ENCODE data around the gene CGB1.
A peak's percentile ranks its signal among the peaks of the same experiment; 100 is the strongest.
"Not testable (repeated sequence)": the region's sequence is repeated elsewhere in the genome, so short reads cannot be mapped to it uniquely, and the experiment has no call there.

CGB1 gene

GRCh38 chr19:49057636-49058234 is 21.0 kb upstream of the CGB1 start, which contains the start of gene CGB7:
Gene CGB7 (minus strand): TSS chr19:49057749. CDS start chr19:49055375, 2,374 bp downstream.
- DNase-seq = peak; percentile 11

DNA sequence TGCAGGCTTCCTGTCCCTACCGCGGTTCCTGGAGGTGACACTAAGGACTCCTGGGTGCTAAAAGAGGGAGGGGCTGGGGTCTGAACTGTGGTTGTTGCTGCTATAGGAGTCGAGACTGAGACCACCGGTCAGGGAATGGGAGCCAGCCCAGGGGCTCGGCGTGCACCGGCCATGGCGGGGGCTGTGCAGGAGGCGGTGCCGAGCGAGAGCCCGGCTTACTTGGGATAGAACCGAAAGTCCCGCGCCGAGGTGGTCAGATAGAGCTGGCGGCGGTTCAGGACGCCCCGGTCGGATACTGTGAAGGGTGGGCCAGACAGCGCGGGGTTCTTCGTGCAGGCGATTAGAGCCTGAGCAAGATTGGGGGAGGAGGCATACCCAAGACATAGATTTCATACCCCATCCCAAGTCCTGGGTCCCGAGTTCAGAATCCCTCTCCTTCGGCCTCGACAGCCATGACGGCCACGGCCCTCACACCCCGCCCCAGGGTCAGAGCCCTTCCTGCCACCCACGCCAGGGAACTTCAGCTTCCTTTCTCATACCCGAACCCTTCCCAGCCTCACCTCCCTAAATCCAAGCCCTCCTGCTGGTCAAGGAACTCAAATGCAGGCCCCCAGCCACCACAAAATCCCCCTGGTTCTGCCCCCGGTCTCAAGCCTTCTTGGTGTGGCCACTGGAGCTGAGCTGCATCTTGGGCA is 20.4 kb upstream of the CGB1 start:
- not testable (repeated sequence) for DNase-seq

DNA sequence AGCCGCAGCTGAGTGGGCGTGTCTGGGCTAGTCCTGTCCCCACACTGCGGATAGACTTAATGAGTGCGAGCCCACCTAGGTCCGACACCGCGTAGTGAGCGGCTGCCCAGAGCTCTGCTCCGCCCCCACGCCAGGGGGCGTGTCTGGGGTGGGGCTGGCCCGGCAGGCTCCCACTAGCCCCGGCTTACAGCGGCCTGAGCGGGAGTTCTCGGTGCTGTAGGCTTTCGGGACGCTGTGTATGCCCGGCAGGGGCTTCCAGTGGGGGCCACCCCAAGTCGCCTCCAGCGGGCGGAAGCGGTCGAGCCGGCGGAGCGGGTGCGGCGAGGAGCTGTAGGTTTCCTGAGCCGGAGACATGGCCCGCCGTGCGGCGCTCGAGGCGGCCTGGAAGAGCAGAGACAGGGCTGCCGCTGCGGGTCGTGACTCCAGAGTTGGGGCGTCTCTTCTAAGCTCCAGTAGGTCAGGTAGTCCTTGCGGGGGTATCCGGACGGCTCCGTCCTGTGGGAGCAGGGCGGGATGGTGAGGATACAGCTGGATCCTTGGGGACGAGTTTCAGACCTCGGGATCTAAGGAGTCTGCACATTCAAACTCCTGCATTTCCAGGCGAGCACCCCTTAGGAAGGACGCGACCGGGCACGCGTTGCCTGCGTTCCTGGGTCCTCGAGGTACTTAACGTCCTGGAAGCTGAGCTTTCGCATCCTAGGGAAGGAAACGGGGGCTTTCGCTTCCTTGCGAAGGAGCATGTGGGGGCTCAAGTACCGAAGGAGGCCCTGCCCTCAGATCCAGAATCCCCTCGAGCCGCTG is 19.6 kb upstream of the CGB1 start:
- peak; percentile 56 for DNase-seq

GRCh38 chr19:49050376-49051033 is 13.8 kb upstream of the CGB1 start:
- DNase-seq = not testable (repeated sequence)

DNA sequence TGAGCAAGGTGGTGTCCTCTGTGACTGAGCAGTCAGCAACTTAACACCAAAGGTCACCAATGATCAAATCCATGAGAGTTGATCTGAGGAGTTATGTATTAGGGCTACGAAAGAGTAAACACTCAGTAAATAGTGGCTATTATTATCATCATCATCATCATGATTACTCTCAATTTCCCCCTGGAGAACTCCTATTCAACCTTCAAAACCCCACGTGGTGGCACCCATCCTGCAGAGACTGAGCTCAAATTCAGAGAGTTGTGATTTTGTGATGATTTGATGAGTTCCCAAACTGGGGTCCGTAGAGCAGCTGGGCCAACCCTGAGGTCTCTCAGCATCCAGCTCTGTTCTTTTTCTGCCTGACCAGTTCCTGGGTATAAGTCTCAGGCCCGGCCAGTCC is 13.1 kb upstream of the CGB1 start:
- not testable (repeated sequence) for DNase-seq

DNA sequence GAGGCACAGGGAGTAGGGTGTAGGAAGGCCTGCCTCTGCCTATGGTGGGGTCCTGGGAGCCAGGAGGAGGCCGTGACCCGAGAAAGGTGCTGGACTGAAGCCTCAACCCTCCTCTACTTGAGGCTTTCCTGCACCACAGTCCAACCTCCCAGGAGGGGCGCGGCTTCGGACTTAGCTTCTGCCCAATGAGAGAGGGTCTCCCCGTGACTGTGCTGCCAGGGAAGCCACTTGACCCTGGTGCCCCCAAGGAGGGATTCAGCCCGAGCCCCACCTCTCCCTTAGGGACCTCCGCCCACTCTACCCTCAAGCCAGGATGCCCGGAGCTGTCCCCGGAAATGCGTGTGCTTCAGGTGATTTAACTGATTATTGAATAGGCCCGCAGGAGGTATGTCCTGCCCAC is 12.3 kb upstream of the CGB1 start, which contains the start of gene CGB8:
TSS of gene CGB8 (minus strand) at position 101 of the 400 bp plus-strand sequence. CDS start 372 bp downstream, outside the sequence.
- DNase-seq = not testable (repeated sequence)

- not testable (repeated sequence) for DNase-seq
Observed at GRCh38 chr19:49043548-49043947, 6.9 kb upstream of the CGB1 start, which contains the start of gene CGB5. Gene CGB5 (plus strand): TSS chr19:49043848. CDS start chr19:49044210, 362 bp downstream.

DNA sequence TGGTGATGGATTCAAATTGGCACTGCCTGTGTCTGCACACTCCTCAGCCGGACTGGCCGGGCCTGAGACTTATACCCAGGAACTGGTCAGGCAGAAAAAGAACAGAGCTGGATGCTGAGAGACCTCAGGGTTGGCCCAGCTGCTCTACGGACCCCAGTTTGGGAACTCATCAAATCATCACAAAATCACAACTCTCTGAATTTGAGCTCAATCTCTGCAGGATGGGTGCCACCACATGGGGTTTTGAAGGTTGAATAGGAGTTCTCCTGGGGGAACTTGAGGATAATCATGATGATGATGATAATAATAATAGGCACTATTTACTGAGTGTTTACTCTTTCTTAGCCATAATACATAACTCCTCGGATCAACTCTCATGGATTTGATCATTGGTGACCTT is 6.0 kb upstream of the CGB1 start:
- not testable (repeated sequence) for DNase-seq

- DNase-seq = no peak
Observed at GRCh38 chr19:49042177-49042576, 5.5 kb upstream of the CGB1 start.

DNA sequence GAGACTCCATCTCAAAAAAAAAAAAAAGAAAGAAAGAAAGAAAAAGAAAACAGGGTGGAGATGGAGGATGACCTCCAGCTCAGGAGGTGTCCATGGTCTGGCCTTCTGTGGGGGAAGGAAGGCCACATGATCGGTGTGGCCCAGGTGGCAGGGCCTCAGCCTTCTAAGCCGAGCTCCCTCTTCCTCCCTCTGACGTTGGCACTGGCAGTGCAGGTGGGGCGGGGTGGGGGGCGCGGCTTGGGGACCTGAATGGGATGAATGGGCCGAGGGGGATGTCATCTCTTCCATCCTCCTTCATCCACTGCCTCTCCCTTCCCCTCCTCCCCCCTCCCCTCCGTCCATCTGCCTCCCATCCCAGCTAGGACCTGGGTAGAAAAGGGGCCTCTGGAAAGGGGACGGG is 3.0 kb upstream of the CGB1 start:
- DNase-seq = not testable (repeated sequence)

DNA sequence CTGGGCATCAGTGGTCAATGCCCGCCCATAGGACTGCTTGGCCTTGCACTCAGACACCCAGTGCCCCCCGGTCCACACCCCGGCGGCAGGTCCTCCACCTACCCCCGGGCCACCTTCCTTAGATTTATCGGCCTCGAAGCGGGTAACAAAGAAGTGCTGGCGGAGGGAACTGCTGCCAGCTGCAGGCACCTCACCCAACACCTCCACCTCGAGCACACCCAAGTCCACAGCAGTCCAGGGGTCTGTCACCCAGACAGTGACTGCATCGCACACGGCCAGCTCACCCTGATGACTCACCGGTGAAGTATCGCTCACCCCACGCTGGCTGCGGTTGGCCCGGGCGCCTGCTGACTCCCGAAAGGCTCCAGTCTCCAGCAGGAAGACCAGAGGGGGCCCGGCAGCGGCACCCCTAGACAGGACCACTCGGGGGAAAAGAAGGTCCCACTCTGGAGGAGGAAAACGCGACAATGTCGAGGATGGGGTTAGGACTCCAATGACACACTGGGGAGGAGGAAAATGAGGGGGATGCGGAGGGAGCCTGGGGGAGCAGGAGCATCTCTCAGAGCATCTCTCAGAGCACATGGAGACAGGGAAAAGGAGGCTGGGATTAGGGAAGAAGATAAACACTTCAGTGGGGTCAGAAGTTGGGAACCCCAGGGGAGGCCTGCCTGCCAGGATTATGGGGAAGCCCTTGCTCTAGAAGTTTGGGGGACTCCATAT is 2.0 kb upstream of the CGB1 start:
- not testable (repeated sequence) for DNase-seq

DNA sequence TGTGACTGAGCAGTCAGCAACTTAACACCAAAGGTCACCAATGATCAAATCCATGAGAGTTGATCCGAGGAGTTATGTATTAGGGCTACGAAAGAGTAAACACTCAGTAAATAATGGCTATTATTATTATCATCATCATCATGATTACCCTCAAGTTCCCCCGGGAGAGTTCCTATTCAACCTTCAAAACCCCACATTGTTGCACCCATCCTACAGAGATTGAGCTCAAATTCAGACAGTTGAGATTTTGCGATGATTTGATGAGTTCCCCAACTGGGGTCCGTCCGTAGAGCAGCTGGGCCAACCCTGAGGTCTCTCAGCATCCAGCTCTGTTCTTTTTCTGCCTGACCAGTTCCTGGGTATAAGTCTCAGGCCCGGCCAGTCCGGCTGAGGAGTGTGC is 1.4 kb upstream of the CGB1 start:
- not testable (repeated sequence) for DNase-seq

DNA sequence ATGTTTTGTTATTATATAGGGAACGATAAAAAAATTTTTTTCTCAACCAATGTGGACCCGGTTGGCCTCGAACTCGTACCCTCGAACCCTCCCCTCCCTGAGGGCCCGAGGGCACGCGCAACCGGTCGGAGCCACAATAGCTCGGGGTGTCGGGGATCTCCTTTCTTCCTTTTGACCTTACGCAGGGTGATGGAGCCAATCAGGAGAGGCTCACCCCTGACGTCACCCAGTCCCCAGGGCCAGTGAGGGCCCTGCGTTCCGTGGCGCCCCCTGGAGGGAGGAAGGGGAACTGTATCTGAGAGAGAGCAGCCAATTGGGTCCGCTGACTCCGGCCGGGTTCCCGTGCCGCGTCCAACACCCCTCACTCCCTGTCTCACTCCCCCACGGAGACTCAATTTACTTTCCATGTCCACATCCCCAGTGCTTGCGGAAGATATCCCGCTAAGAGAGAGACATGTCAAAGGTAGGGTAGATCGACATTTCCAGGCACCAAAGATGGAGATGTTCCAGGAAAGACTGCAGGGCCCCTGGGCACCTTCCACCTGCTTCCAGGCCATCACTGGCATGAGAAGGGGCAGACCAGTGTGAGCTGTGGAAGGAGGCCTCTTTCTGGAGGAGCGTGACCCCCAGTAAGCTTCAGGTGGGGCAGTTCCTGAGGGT is 4.9 kb downstream of the CGB1 start, which contains the start of gene CGB2:
TSS of gene CGB2 (plus strand) at position 249 of the 660 bp plus-strand sequence. CDS start at position 455, 206 bp downstream.
- DNase-seq = not testable (repeated sequence)

- DNase-seq = not testable (repeated sequence)
Observed at GRCh38 chr19:49030323-49030722, 6.4 kb downstream of the CGB1 start.

GRCh38 chr19:49029749-49030148 is 6.9 kb downstream of the CGB1 start:
- DNase-seq = not testable (repeated sequence)

GRCh38 chr19:49028686-49029085 is 8.0 kb downstream of the CGB1 start:
- DNase-seq = not testable (repeated sequence)

- not testable (repeated sequence) for DNase-seq
Observed at GRCh38 chr19:49025599-49025998, 11.1 kb downstream of the CGB1 start.

GRCh38 chr19:49025088-49025487 is 11.6 kb downstream of the CGB1 start:
- not testable (repeated sequence) for DNase-seq

DNA sequence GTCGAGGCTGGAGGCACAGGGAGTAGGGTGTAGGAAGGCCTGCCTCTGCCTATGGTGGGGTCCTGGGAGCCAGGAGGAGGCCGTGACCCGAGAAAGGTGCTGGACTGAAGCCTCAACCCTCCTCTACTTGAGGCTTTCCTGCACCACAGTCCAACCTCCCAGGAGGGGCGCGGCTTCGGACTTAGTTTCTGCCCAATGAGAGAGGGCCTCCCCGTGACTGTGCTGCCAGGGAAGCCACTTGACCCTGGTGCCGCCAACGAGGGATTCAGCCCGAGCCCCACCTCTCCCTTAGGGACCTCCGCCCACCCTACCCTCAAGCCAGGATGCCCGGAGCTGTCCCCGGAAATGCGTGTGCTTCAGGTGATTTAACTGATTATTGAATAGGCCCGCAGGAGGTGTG is 12.5 kb downstream of the CGB1 start, which contains the start of gene CGB3:
TSS of gene CGB3 (minus strand) at position 101 of the 400 bp plus-strand sequence. CDS start 362 bp downstream, outside the sequence.
- not testable (repeated sequence) for DNase-seq

DNA sequence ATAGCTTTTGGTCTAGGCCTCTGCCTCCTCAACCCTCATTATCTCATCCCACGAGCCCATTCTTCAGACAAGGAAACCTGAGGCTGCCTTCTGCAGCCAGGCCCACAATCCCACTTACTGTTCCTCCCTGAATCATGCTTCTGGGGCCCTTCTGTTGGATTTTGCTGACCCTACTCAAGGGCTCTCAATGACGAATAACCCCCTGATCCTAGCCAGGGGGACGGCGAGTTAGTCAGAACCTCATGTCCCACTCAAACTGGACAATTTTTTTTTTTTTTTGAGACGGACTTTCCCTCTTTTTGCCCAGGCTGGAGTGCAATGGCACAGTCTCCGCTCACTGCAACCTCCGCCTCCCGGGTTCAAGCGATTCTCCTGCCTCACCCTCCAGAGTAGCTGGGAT is 14.6 kb downstream of the CGB1 start:
- DNase-seq = no peak
